Omental fat pad (tissue), 4 donors: Measurements from ENCODE around the gene IFT122. TPM values are rescaled to one million over a fixed set of nuclear protein-coding genes. Genes with fewer than 3 reads are reported as not detected.

Experiments used
- ATAC-seq: fragments of 150-250 bp; one replicate; pipeline ENCODE4 v1.9.1; 2016; ENCODE audit warnings: mild to moderate bottlenecking, moderate library complexity; ENCODE audit not compliant: low FRiP score
- DNase-seq: peaks from one replicate; pipeline ENCODE4 v3.0.0-alpha.2; 2019; ENCODE audit warnings: low spot score
- total RNA-seq, 4 donors: library from RNA; depleted of rRNA; stranded (reverse); fragments of >200 nt; gene quantifications; one replicate each; pipeline ENCODE4 v1.1.0, GENCODE V29; 2016
- TF ChIP-seq, protein P1 (sequence below), 3 donors: fragments of 450-650 bp; IDR thresholded peaks; one replicate each; pipeline ENCODE4 v1.5.1; 2016 to 2017; ENCODE audit warnings: antibody characterized with exemption in 3 of 3, mild to moderate bottlenecking in 3 of 3, moderate library complexity in 2 of 3

Gene IFT122
- total RNA-seq, 4 donors from 2014 or later = 19.6 to 62.9 (median 28.2) TPM

- TF ChIP-seq, protein P1, sequence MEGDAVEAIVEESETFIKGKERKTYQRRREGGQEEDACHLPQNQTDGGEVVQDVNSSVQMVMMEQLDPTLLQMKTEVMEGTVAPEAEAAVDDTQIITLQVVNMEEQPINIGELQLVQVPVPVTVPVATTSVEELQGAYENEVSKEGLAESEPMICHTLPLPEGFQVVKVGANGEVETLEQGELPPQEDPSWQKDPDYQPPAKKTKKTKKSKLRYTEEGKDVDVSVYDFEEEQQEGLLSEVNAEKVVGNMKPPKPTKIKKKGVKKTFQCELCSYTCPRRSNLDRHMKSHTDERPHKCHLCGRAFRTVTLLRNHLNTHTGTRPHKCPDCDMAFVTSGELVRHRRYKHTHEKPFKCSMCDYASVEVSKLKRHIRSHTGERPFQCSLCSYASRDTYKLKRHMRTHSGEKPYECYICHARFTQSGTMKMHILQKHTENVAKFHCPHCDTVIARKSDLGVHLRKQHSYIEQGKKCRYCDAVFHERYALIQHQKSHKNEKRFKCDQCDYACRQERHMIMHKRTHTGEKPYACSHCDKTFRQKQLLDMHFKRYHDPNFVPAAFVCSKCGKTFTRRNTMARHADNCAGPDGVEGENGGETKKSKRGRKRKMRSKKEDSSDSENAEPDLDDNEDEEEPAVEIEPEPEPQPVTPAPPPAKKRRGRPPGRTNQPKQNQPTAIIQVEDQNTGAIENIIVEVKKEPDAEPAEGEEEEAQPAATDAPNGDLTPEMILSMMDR (IDR thresholded peaks at IDR 0.05) = no peak
- no peak for ATAC-seq
- DNase-seq = no peak
Measured at GRCh38 chr3:129399895-129400357, 40.1 kb upstream of the IFT122 start.

- DNase-seq (no peak), ATAC-seq (no peak)
- TF ChIP-seq, protein P1 (IDR thresholded peaks at IDR 0.05) = no peak
Measured at GRCh38 chr3:129402210-129402609, 37.8 kb upstream of the IFT122 start.

DNA sequence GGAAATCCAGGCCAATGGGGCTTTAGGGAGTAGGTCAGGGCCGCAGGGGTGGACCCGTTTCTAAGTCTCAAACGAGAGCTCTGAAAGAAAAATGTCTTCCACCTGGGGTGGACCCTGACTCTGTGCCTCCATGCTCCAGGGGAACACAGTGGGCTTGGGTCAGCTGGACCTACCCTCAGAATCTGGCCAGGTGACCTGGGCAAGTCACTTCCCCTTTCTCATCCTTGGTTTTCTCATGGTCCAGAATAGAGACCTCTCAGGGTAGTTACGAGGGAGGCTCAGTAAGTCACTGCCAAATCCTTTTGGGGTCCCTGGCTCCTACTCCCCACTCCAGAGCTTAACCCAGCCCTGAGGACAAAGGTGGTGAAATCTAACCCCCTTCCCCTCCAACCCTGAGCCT lies 37.4 kb upstream of the IFT122 start:
- DNase-seq = no peak
- TF ChIP-seq, protein P1 (IDR thresholded peaks at IDR 0.05) = no peak
- no peak for ATAC-seq

GRCh38 chr3:129403450-129403849 lies 36.6 kb upstream of the IFT122 start:
- TF ChIP-seq, protein P1 (IDR thresholded peaks at IDR 0.05) = no peak
- ATAC-seq = no peak
- no peak for DNase-seq

DNA sequence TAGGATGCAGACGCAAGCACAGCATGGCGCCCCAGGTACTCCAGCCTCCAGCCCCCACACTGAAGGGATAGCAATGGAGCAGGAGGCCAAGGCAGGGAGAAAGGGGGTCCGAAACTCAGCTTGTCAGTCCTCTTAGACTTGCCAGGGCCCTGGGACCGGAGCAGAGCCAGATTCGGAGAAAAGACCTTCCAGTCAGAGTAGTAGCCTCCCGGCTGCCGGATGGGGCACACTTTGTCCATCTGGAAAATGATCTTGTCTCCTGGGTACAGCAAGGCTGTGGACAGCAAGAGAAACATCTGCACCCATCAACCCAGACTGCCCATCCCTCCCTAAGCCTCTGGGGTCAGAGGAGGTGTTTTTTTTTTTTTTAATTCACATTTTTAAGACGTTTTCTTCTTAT lies 35.9 kb upstream of the IFT122 start:
- ATAC-seq (no peak), DNase-seq (no peak)
- TF ChIP-seq, protein P1 (IDR thresholded peaks at IDR 0.05) = no peak

- no peak for ATAC-seq
- TF ChIP-seq, protein P1 (IDR thresholded peaks at IDR 0.05) = no peak
- no peak for DNase-seq
Measured at GRCh38 chr3:129404610-129405009, 35.4 kb upstream of the IFT122 start.

DNA sequence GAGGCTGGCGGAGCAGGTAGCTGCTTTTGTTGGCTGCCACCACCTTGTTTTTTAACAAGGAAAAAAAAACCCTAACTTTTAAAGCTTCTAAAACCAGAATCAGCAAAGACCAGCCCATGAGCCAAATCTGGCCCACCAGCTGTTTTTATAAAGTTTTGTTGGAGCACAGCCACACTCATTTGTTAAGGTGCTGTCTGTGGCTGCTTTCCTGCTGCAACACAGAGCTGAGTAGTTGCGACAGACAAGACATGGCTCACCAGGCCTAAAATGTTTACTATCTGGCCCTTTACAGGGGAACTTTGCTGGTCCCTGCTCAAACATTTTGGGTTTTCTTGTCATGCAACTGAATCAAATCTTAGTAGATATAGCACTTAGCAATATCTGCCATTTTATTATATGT lies 30.5 kb upstream of the IFT122 start:
- DNase-seq = no peak
- no peak for ATAC-seq
- TF ChIP-seq, protein P1 (IDR thresholded peaks at IDR 0.05) = no peak
